Neuron (in vitro differentiated cells): Measurements from ENCODE around the gene KLHL3.

Source experiments
- H2AFZ ChIP-seq: one replicate; pipeline ENCODE4 v1.6.1; 2013; ENCODE audit warnings: low read depth, mild to moderate bottlenecking, inconsistent platforms, low read length, moderate library complexity
- H3K27me3 ChIP-seq: one replicate; pipeline ENCODE4 v1.6.1; 2013; ENCODE audit warnings: low read length; ENCODE audit not compliant: insufficient read depth
- H3K36me3 ChIP-seq: one replicate; pipeline ENCODE4 v1.6.1; 2013; ENCODE audit warnings: low read length; ENCODE audit not compliant: insufficient read depth
- H3K4me1 ChIP-seq: one replicate; pipeline ENCODE4 v1.6.1; 2013; ENCODE audit warnings: low read length; ENCODE audit not compliant: insufficient read depth
- H3K4me3 ChIP-seq: 2 replicates; pipeline ENCODE4 v1.5.1; 2013; ENCODE audit warnings: mild to moderate bottlenecking, low read length, moderate library complexity
- H3K9me3 ChIP-seq: one replicate; pipeline ENCODE4 v1.6.1; 2013; ENCODE audit warnings: low read length

KLHL3 gene

GRCh38 chr5:137693307-137693950, 42.5 kb downstream of the KLHL3 start:
- no peak overlapping the region for H2AFZ ChIP-seq
- H3K9me3 ChIP-seq = peaks cover 2% of the 10 kb centered on the region
- H3K4me3 ChIP-seq = no peak overlapping the region
- H3K36me3 ChIP-seq = peaks cover 5% of the 10 kb centered on the region
- no peaks in the 10 kb centered on the region for H3K4me1 ChIP-seq
- H3K27me3 ChIP-seq = no peaks in the 10 kb centered on the region

- peaks cover 2% of the 10 kb centered on the region for H3K9me3 ChIP-seq
- peaks cover 2% of the 10 kb centered on the region for H3K36me3 ChIP-seq
- H3K27me3 ChIP-seq = no peaks in the 10 kb centered on the region
- no peak overlapping the region for H2AFZ ChIP-seq
- H3K4me1 ChIP-seq = no peaks in the 10 kb centered on the region
- H3K4me3 ChIP-seq = no peak overlapping the region
These were observed 46.6 kb downstream of the KLHL3 start for GRCh38 chr5:137689306-137689705.

GRCh38 chr5:137688210-137688840, 47.6 kb downstream of the KLHL3 start:
- no peaks in the 10 kb centered on the region for H3K4me1 ChIP-seq
- no peak overlapping the region for H2AFZ ChIP-seq
- H3K9me3 ChIP-seq = peaks cover 2% of the 10 kb centered on the region
- no peak overlapping the region for H3K4me3 ChIP-seq
- peaks cover 2% of the 10 kb centered on the region for H3K36me3 ChIP-seq
- H3K27me3 ChIP-seq = no peaks in the 10 kb centered on the region

- no peak overlapping the region for H2AFZ ChIP-seq
- H3K4me1 ChIP-seq = no peaks in the 10 kb centered on the region
- no peak overlapping the region for H3K4me3 ChIP-seq
- no peaks in the 10 kb centered on the region for H3K36me3 ChIP-seq
- no peaks in the 10 kb centered on the region for H3K27me3 ChIP-seq
- H3K9me3 ChIP-seq = no peaks in the 10 kb centered on the region
These were observed 51.1 kb downstream of the KLHL3 start for GRCh38 chr5:137684761-137685160.

- no peaks in the 10 kb centered on the region for H3K27me3 ChIP-seq
- no peaks in the 10 kb centered on the region for H3K36me3 ChIP-seq
- H3K9me3 ChIP-seq = no peaks in the 10 kb centered on the region
- no peaks in the 10 kb centered on the region for H3K4me1 ChIP-seq
- no peak overlapping the region for H3K4me3 ChIP-seq
- H2AFZ ChIP-seq = no peak overlapping the region
These were observed 54.7 kb downstream of the KLHL3 start for GRCh38 chr5:137681191-137681590.

- H2AFZ ChIP-seq = no peak overlapping the region
- H3K9me3 ChIP-seq = no peaks in the 10 kb centered on the region
- H3K4me3 ChIP-seq = no peak overlapping the region
- H3K4me1 ChIP-seq = no peaks in the 10 kb centered on the region
- H3K36me3 ChIP-seq = no peaks in the 10 kb centered on the region
- H3K27me3 ChIP-seq = no peaks in the 10 kb centered on the region
These were observed 56.0 kb downstream of the KLHL3 start for GRCh38 chr5:137679910-137680309.

GRCh38 chr5:137679195-137679594, 56.7 kb downstream of the KLHL3 start:
- Histone ChIP-seq H3K4me1 (no peaks in the 10 kb centered on the region), H2AFZ (no peak overlapping the region), H3K9me3 (no peaks in the 10 kb centered on the region), H3K36me3 (no peaks in the 10 kb centered on the region), H3K4me3 (no peak overlapping the region), H3K27me3 (no peaks in the 10 kb centered on the region)

GRCh38 chr5:137672881-137673280, 63.0 kb downstream of the KLHL3 start:
- Histone ChIP-seq H3K9me3 (no peaks in the 10 kb centered on the region), H3K27me3 (no peaks in the 10 kb centered on the region), H2AFZ (no peak overlapping the region), H3K4me3 (no peak overlapping the region), H3K36me3 (no peaks in the 10 kb centered on the region), H3K4me1 (no peaks in the 10 kb centered on the region)

GRCh38 chr5:137672001-137672400, 63.9 kb downstream of the KLHL3 start:
- Histone ChIP-seq H3K27me3 (no peaks in the 10 kb centered on the region), H2AFZ (no peak overlapping the region), H3K4me1 (no peaks in the 10 kb centered on the region), H3K36me3 (no peaks in the 10 kb centered on the region), H3K9me3 (no peaks in the 10 kb centered on the region), H3K4me3 (no peak overlapping the region)

GRCh38 chr5:137669811-137670210, 66.1 kb downstream of the KLHL3 start:
- H3K4me3 ChIP-seq = no peak overlapping the region

GRCh38 chr5:137668637-137669036, 67.3 kb downstream of the KLHL3 start:
- Histone ChIP-seq H3K27me3 (no peaks in the 10 kb centered on the region), H3K4me1 (no peaks in the 10 kb centered on the region), H3K4me3 (no peak overlapping the region), H2AFZ (no peak overlapping the region), H3K36me3 (no peaks in the 10 kb centered on the region), H3K9me3 (no peaks in the 10 kb centered on the region)

More at GRCh38 chr5:137669811-137670210, 66.1 kb downstream of the KLHL3 start:
- no peaks in the 10 kb centered on the region for H3K4me1 ChIP-seq
- no peaks in the 10 kb centered on the region for H3K36me3 ChIP-seq
- no peak overlapping the region for H2AFZ ChIP-seq
- no peaks in the 10 kb centered on the region for H3K27me3 ChIP-seq
- no peaks in the 10 kb centered on the region for H3K9me3 ChIP-seq

GRCh38 chr5:137667341-137667740, 68.5 kb downstream of the KLHL3 start:
- Histone ChIP-seq H3K27me3 (no peaks in the 10 kb centered on the region), H3K36me3 (no peaks in the 10 kb centered on the region), H3K9me3 (no peaks in the 10 kb centered on the region), H3K4me3 (no peak overlapping the region), H2AFZ (no peak overlapping the region), H3K4me1 (no peaks in the 10 kb centered on the region)

- Histone ChIP-seq H3K27me3 (no peaks in the 10 kb centered on the region), H3K36me3 (no peaks in the 10 kb centered on the region), H3K4me3 (no peak overlapping the region), H3K4me1 (no peaks in the 10 kb centered on the region), H2AFZ (no peak overlapping the region), H3K9me3 (no peaks in the 10 kb centered on the region)
These were observed 69.0 kb downstream of the KLHL3 start for GRCh38 chr5:137666901-137667300.

GRCh38 chr5:137666461-137666850, 69.4 kb downstream of the KLHL3 start:
- Histone ChIP-seq H3K9me3 (no peaks in the 10 kb centered on the region), H3K36me3 (no peaks in the 10 kb centered on the region), H3K27me3 (no peaks in the 10 kb centered on the region), H3K4me1 (no peaks in the 10 kb centered on the region), H3K4me3 (no peak overlapping the region), H2AFZ (no peak overlapping the region)
